ENCODE measurements around the gene GALNT18.

GALNT18 gene

GRCh38 chr11:11520231-11521015, 101.4 kb downstream of the GALNT18 start:
- TF ChIP-seq CTCF (IDR thresholded peaks at IDR 0.05; ENCODE audit: extremely low read depth, missing control alignments) = no peak
- DNase-seq (ENCODE audit: low spot score) = no peak

- no peak for DNase-seq (ENCODE audit: low spot score)
- no peak for TF ChIP-seq CTCF (IDR thresholded peaks at IDR 0.05; ENCODE audit: extremely low read depth, missing control alignments)
These were observed 102.6 kb downstream of the GALNT18 start for GRCh38 chr11:11519184-11519583.

DNA sequence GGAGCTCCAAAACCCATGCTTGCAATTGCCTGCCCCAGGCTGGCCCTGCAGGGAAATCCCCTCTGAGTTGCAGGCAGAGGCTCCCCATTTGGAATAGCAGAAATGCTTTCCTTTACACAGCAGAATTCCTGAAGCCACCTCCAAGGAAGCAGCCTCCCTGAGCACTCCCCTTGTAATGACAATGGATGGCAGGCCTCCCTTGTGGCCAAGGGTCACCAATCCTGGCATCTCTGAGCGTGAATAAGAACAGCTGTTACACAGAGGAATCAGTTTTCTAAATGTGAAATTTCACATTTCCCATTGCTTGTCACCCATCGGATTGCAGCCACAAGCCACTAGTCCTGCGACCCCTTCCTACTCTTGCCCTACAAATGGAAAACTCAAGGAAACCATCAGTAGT, 107.6 kb downstream of the GALNT18 start:
- DNase-seq (ENCODE audit: low spot score) = no peak
- no peak for TF ChIP-seq CTCF (IDR thresholded peaks at IDR 0.05; ENCODE audit: extremely low read depth, missing control alignments)

DNA sequence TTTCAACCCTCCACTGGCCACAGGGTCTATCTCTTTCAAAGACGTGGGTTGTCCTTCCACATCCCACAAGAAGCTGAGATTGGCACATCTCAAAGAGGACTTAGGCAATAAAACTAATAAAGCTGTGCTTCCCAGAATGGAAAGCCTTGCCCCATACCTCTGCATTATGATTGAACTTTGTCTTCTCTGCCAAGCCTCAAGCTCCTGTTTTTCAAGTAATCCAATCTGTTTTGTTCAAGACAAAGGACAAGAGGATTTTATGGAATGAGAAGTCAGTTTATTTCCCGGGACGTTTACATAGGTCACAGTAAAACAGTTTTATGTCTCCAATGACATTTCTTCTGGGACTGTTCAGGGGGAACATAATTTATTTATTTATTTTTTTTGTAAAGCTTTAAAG, 108.4 kb downstream of the GALNT18 start:
- no peak for TF ChIP-seq CTCF (IDR thresholded peaks at IDR 0.05; ENCODE audit: extremely low read depth, missing control alignments)
- no peak for DNase-seq (ENCODE audit: low spot score)

DNA sequence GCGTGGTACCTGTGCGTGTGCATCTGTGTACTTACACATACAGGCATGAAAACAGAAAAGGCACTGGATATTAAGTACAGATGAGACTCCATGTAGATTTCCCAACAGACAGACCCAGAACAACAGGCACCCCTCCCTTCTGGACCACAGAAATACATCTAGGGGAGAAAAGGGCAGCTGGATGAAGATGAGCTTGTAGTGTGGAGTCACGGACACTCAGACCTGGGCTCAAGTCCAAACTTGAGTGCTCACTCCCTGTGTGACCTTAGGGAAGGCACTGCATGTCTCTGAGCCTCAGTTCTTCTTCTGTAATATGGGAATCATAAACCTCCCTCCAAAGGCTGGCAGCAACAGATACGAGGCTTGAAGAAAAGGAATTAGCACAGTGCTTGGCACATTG, 108.9 kb downstream of the GALNT18 start:
- DNase-seq (ENCODE audit: low spot score) = no peak
- TF ChIP-seq CTCF (IDR thresholded peaks at IDR 0.05; ENCODE audit: extremely low read depth, missing control alignments) = no peak

- no peak for DNase-seq (ENCODE audit: low spot score)
- TF ChIP-seq CTCF (IDR thresholded peaks at IDR 0.05; ENCODE audit: extremely low read depth, missing control alignments) = no peak
These were observed 109.3 kb downstream of the GALNT18 start for GRCh38 chr11:11512502-11512901.

DNA sequence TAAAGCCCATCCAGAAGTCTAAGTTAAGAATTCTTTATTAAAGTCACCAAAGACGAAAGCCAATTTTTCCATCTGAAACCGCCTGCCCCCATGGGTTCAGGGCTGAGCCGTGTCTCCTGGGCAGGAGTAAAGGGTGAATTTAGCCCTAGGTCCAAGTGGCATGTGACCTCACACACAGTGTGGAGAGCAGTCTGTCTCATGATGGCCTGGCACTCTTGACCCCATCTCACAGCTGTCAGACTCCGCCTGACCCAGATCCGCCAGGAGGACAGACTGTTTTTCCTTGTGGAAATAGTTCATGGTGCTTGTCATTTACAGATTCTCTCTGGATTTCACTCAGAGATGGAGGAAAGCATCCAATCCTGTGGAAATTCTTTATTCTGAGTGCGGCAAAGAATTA, 109.7 kb downstream of the GALNT18 start:
- TF ChIP-seq CTCF (IDR thresholded peaks at IDR 0.05; ENCODE audit: extremely low read depth, missing control alignments) = no peak
- no peak for DNase-seq (ENCODE audit: low spot score)
